HK-2 (cell line): ENCODE measurements around the gene DHX9.
A peak's percentile ranks its signal among the peaks of the same experiment; 100 is the strongest.
"Not testable (repeated sequence)": the region's sequence is repeated elsewhere in the genome, so short reads cannot be mapped to it uniquely, and the experiment has no call there.

Experiments
- DNase-seq: peaks from one replicate; pipeline ENCODE4 v3.0.0-alpha.2; 2018; ENCODE audit not compliant: unreplicated experiment

Gene DHX9

GRCh38 chr1:182889997-182890396 lies 50.9 kb downstream of the DHX9 start:
- peak; percentile 17 for DNase-seq

GRCh38 chr1:182890927-182891610 lies 51.9 kb downstream of the DHX9 start:
- no peak for DNase-seq

GRCh38 chr1:182897696-182898095 lies 58.5 kb downstream of the DHX9 start:
- no peak for DNase-seq

- DNase-seq: not testable (repeated sequence)
Measured at GRCh38 chr1:182901946-182902345, 62.8 kb downstream of the DHX9 start.

- no peak for DNase-seq
Measured at GRCh38 chr1:182905321-182905720, 66.2 kb downstream of the DHX9 start.

- DNase-seq: no peak
Measured at GRCh38 chr1:182909578-182909977, 70.4 kb downstream of the DHX9 start.

- DNase-seq: no peak
Measured at GRCh38 chr1:182910143-182910542, 71.0 kb downstream of the DHX9 start.

- DNase-seq: no peak
Measured at GRCh38 chr1:182913401-182913800, 74.3 kb downstream of the DHX9 start.

GRCh38 chr1:182917378-182917777 lies 78.2 kb downstream of the DHX9 start:
- no peak for DNase-seq

GRCh38 chr1:182925661-182926060 lies 86.5 kb downstream of the DHX9 start:
- DNase-seq: no peak

- DNase-seq: no peak
Measured at GRCh38 chr1:182927693-182928433, 88.7 kb downstream of the DHX9 start.

GRCh38 chr1:182930985-182931384 lies 91.8 kb downstream of the DHX9 start:
- DNase-seq: no peak

GRCh38 chr1:182935716-182936115 lies 96.6 kb downstream of the DHX9 start:
- no peak for DNase-seq
